GM18508 (cell line): Measurements from ENCODE around the gene ELSPBP1.
"Not testable (repeated sequence)": the region's sequence is repeated elsewhere in the genome, so short reads cannot be mapped to it uniquely, and the experiment has no call there.

Experiments used
- ATAC-seq: cut with Tn5 transposase; IDR thresholded peaks from one replicate; pipeline ENCODE4 v1.9.1; 2021; ENCODE audit warnings: moderate number of reproducible peaks; ENCODE audit not compliant: insufficient read depth, unreplicated experiment

ELSPBP1 gene

DNA sequence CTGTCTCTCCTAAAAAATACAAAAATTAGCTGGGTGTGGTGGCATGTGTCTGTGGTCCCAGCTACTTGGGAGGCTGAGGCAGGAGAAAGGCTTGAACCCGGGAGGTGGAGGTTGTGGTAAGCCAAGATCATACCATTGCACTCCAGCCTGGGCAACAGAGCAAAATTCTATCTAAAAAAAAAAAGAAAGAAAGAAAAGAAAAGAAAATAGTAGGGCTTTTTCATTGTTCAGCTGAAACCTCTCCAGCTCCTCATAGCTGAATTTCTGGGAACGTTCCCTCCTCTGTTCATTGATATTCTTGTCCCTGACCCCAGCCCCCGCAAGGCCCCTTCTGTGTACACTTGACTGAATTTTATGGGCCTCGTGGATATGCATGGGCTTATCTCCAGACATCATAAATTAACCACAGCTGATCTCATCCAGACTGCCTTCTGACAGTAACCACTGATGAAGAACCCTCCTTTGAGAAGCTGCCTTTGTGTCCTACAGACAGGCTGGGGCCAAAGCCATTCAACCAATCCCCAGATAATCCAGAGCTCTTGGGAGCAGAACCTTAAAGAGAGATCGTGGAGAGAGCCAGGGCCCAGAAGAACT, at the start of gene ELSPBP1:
TSS of gene ELSPBP1 (plus strand) at position 424 of the 594 bp plus-strand sequence. CDS start 14,036 bp downstream, outside the sequence.
- ATAC-seq: no peak

DNA sequence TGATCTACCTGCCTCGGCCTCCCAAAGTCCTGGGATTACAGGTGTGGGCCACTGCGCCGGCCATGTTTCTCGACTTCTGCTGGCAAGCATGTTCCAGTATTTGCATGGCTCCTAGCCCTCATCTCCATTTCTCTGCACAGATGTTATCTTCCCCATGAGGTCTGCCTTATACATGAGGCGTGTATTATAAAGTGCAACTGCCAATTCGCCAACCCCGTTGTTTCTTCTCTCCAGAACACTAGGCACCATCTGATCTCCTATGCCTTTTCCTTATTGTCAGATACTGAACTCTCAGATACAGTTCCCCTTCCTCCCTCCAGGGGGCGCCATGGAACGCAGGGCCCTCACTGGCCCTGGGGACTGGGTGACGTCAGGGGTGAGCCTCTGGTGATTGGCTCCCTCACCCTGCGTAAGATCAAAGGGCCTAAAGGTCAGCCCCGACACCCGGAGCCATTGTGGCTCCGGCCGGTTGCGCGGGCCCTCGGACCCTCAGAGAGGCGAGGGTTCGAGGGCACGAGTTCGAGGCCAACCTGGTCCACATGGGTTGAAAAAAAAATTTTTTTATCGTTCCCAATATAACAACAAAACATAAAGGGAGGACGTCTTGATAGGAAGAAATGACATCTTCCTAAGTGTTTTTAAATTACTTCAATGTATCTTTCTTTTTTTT, 44.4 kb upstream of the ELSPBP1 start:
- not testable (repeated sequence) for ATAC-seq

DNA sequence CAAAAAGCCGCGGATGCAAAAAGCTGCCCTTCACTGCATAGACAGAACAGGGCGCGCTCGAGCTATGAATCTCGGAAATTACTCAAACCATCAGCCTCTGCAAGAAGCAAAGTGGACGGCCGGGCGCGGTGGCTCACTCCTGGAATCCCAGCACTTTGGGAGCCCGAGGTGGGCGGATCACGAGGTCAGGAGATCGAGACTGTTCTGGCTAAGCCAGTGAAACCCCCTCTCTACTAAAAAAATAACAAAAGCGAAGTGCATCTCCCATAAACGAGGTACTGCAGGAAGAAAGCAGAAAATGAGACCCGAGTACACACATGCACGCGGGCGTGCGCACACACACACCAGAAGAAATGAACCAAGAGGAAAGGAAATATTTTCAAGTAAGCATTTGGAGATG, 42.3 kb upstream of the ELSPBP1 start:
- not testable (repeated sequence) for ATAC-seq

DNA sequence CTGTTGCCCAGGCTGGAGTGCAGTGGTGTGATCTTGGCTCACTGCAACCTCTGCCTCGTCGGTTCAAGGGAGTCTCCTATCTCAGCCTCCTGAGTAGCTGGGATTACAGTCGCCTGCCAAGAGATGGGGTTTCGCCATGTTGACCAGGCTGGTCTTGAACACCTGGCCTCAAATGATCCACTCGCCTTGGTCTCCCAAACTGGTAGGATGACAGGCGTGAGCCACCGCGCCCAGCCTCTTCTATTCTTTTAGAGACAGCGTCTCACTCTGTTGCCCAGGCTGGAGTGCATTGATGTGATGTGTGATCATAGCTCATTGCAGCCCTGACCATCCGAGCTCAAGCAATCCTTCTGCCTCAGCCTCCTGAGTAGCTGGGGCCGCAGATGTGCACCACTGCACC, 38.5 kb upstream of the ELSPBP1 start:
- not testable (repeated sequence) for ATAC-seq

DNA sequence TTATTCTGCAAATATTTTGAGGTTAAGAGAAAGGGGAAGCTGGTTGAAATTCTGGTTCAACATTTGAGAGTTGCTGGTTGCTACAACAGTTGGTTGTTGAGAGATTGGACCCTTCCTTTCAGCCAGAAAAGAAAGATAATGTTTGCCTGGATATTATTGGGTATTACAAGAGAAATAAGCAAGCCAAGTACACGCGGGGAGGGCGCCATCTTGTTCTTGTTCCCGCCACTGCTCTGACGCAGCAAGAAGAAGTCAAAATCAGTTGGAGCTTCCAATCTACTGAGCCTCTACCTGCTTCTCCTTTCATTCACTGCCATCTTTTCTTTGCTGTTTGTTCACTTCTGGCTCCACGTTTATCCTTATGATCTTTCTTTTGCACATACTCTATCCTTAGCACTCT, 20.9 kb upstream of the ELSPBP1 start:
- ATAC-seq: no peak

DNA sequence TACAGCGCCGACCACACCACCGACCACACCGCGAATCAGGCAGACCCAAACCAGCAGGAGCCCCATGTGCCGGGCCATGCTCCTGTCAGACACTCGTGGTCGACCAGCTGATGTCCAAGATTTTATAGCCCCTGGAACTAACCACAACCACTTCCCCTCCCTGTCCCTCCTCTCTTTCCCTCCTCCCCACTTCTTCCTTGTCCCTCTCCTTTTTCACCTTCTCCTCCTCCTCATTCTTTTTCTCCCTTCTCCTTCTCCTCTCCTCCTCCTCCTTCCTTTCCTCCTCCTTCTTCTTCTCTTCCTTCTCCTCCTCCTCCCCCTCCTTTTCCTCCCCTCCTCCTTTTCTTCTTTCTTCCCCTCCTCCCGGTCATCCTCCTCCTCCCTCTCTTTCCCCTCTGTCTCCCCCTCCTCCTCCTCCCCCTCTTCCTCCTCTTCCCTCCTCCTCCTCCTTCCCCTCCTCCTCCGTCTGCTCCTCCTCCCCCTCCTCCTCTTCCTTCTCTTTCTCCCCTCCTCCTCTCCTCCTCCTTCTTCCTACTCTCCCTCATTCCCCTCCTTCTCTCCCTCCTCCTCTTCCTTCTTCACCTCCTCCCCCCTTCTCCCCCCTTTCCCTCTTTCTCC, 3.1 kb upstream of the ELSPBP1 start:
- ATAC-seq: no peak

DNA sequence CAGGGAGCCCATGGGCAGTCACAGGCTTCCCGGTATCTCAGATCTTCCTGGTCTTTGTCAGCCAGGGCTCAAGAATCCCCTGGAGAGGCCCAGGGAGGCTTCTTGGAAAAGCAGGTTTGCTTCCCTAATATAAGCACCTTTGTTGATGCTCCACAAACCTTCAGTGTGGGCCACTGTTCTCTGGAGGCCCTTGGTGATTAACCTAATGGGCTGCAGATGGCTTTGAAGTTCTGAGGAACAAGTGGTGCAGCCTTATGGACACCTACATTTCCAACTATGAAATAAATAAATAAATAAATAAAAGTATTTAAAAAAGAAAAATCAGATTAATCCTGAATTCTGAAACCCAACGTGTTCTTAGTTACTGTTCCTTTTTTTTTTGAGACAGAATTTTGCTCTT, 2.4 kb upstream of the ELSPBP1 start, which contains the start of gene BSPH1:
TSS of gene BSPH1 (minus strand) at position 101 of the 400 bp plus-strand sequence. CDS start at position 12, 89 bp downstream.
- ATAC-seq: no peak

DNA sequence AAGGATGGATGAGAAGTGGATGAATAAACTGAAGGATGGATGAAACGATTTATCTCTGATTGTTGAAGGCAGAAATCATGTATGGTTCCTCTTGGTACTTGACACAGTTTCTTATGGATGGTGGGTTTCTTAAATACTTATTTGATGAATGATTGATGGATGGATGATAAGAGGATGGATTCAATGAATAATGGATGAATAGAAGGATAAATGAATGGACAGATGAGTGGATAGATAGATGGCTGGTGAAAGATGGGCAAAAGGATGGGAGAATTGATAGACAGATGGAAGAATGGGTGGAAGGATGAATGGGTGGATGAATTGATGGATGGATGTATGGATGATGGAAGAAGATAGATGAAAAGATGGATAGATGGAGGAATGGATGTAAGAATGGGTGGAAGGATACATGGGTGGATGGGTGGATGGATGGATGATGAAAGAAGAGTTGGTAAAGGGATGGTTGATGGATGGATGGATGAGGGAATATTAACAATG, 1.8 kb downstream of the ELSPBP1 start:
- ATAC-seq: no peak

DNA sequence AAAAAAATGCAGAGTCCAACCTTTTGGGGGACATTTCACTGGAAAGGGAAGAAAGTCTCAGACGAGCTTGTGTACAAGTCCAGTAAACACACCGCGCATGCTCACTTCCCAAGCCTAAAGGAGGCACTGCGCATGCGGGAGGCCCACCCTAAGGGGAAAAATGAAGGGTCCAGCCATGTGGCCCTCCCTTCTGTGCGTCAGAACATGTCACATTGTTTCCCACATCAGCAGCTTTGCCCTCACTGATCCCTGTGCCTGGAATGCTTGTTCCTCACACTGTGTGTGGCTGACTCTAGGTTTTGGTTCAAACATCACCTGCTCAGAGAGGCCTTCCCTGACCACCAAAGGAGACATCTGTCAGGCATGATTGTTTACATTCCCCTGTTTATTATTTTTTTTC, 4.4 kb downstream of the ELSPBP1 start:
- ATAC-seq: no peak

DNA sequence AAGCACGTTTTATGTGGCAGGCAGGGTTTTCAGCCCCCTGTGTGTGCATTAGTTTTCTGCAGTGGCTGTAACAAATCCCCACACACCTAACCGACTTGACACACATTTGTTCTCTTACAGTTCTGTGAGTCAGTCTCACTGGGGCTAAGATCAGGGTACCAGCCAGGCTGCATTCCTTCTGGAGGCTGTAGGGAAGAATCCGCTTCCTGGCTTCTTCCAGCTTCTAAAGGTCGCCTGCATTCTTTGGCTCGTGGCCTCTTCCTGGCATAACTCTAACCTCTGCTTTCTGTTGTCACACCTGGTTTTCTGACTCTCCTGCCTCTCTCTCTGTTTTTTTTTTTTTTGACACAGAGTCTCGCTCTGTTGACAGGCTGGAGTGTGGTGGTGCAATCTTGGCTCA, 6.4 kb downstream of the ELSPBP1 start:
- no peak for ATAC-seq

DNA sequence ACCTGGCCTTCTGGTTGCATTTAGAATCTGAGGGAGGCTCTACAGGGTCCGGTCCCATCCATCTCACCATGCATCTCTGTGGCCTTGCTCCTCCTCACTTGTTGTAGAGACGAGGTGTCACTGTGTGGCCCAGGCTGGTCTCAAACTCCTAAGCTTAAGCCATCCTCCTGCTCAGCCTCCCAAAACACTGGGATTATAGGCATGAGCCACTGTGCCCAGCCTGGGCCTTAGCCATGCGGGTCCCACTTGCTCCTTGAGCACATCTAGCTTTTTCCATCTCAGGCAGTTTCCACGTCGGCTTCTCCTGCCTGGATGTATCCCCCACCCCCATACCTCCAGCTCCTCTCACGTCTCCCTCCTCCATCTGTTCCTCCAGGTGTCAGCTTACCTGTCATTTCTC, 9.8 kb downstream of the ELSPBP1 start:
- ATAC-seq: no peak

DNA sequence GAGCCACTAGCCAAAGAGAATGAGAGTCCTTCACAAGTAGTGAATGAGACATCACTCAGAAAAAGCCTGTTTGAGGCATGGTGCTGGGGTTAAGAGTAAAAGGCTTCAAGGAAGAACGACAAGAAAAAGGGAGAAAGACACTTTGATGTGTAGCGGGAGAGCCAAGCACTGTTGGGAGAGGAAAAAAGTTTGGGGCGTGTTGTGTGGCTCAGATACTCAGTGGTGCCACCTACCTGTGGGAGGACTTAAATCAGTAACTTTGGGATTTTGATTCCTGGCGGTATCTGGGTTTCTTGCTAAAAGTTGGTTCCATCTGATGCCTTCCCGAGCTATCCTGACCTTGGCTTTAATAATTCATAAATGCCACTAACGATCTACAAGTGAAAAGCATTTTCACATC, 12.3 kb downstream of the ELSPBP1 start:
- ATAC-seq: no peak

DNA sequence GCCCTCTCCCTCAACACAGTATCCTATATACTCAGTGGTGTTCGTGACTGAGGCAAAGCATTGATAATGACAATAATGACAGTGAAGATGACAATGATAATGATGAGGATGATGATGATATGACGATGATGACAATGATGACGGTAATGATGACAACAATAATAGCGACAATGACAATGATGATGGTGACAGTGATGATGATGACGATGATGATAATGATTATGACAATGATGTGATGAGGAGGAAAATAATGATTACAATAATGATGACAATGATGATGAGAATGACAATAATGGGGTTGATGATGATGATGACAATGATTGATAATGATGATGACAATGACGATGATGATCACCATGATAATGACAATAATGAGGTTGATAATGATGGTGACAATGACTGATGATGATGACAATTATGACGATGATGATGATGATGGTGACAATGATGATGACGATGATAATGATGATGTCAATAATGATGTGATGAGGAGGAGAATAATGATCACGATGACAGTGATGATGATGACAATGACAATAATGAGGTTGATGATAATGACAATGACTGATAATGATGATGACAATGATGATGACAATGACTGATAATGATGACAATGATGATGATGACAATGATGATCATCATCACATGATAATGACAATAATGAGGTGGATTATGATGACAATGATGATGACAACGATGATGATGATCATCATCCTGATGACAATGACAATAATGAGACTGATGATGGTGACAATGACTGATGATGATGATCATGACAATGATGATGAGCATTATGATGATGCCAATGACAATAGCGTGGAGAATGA, 16.7 kb downstream of the ELSPBP1 start:
- no peak for ATAC-seq

DNA sequence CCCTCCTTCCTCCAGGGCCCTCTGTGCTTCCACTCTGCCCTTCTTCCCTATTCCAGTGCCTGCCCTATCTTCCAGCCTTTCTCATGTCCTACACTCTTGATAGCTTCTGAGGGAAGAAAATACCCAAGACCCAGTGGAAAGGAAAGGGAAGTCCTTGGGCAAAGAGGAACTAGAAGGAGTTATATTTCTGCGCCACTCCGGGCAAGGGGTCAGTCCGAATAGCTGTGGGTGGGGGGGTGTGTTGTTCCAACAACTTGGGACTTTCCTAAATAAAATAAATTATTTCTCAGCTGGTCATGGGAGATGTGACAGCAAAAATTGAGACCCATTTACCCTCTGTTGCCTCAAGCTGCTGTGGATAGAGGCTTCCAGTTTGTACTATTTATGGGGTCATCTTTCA, 26.3 kb downstream of the ELSPBP1 start:
- ATAC-seq: no peak

DNA sequence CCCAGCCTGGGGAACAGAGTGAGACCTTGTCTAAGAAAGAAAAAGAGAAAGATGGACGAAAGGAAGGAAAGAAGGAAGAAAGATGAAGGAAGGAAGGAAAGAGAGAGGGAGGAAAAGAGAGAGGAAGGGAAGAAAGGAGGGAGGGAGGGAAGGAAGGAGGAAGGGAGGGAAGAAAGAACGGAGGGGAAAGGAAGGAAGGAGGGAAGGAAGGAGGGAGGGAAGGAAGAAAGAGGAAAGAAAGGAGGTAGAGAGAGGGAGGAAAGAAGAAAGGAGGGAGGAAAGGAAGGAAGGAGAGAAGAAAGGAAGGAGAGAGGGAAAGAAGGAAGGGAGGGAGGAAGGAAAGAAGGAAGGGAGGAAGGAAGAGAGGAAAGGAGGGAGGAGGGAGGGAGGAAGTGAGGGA, 28.6 kb downstream of the ELSPBP1 start:
- no peak for ATAC-seq

DNA sequence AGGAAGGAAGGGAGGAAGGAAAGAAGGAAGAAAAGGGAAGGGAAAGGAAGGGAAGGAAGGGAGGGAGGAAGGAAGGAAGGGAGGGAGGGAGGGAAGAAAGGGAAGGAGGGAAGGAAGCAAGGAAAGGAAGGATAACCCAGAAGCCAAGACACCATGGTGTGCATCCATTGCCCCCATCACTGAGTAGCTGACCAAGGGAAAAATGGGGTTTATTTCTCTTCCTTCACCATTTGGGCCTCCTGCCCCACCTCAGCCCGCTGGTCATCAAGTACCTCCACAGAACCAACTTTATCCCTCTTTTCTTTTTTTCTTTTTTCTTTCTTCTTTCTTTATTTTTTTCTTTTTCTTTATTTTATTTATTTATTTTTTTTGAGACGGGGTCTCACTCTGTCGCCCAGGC, 29.1 kb downstream of the ELSPBP1 start:
- no peak for ATAC-seq

DNA sequence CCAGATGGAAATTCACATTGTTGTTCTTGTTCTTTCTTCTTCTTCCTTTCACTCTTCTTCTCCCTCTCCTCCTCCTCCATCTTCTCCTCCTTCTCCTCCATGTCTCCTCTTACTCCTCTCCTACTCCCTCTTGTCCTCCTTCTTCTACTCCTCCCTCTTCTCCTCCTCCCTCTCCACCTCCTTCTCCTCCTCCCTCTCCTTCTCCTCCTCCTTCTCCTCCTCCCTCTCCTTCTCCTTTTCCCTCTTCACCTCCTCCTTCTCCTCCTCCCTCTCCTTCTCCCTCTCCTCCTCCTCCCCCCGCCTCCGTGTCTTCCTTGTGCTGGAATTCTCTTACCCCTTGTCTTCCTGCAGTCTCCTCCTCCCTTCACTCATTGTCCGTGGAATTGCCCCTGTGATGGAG, 31.0 kb downstream of the ELSPBP1 start:
- ATAC-seq: no peak

DNA sequence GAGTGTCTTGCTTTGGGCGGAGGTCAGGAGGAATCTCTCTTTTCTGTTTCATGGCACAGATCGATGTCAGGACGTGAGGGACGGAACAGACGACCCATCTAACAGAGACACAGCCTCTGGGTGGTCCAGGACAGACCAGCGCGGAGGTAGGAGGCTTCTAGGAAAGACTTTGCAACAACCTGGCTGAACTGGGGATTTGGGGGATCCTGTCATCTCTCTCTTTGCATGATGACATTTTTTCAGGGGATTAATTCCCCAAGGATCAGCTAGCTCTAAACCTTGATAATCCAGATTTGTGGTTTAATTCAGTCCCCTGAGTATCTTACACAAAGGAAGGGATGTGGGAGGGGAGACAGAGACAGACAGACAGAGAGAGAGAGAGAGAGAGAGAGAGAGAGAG, 35.0 kb downstream of the ELSPBP1 start:
- no peak for ATAC-seq

DNA sequence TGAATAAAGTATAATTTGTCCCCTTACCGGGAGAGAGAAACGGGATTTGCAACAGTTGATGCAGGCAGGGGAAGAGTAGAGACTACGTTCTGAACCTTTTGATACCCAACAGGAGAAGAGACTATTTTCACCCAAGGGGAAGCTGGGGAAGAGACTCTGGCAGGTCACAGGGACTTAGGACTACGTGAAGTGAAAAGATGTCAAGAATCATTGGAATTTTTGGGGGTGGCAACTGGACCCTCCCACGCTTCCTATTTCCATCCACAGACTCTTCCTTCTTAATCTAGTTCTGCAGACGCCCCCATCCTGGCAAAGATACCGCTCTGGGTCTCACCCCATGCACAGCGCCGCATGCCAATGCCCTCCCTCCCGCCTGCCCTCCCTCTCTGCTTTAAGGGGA, 35.6 kb downstream of the ELSPBP1 start:
- no peak for ATAC-seq

DNA sequence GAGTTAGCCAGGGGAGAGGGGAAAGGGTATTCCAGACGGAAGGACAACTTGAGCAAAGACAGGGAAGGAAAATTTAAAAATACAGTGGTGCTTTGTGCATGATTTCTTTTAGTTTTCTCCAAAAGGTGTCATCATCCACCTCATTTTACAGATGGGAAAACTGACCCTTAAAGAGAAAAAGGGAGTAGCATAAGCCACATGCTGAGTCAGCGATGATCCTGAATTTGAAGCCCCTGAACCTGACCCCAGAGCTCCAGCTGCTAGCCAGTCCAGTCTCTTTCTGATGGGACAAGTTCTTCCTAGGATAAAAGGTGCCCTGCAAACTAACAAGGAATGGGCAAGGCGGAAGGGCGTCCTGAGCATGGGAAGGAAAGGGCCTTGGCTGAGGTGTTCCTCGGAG, 39.2 kb downstream of the ELSPBP1 start:
- no peak for ATAC-seq

DNA sequence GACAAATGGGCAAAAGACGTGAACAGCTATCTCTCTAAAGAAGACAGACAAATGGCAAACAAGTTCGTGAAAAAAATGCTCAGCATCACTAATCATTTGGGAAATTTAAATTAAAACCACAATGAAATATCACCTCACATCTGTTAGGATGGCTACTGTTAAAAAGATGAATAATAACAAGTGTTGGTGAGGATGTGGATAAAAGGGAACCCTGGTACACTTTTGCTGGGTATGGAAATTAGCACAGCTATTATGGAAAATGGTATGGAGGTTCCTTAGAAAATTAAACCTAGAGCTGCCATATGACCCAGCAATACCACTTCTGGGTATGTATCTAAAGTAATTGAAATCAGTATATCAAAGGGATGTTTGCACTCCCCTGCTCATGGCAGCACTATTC, 42.3 kb downstream of the ELSPBP1 start:
- ATAC-seq: no peak
